ENCODE results near the gene PFKL. TPM values are rescaled to one million over a fixed set of nuclear protein-coding genes. Genes with fewer than 3 reads are reported as not detected.
A peak's percentile ranks its signal among the peaks of the same experiment; 100 is the strongest.
"Not testable (repeated sequence)": the region's sequence is repeated elsewhere in the genome, so short reads cannot be mapped to it uniquely, and the experiment has no call there.

The PFKL gene
- total RNA-seq, 1 experiment from 2014 or later, result 360 TPM

GRCh38 chr21:44332383-44332782 lies 32.5 kb downstream of the PFKL start:
- in situ Hi-C loops (cut with HindIII; ENCODE audit: low pct_unique_long_range_greater_than_20kb, low sequenced_read_pairs), result no loop called here

GRCh38 chr21:44332965-44333364 lies 33.1 kb downstream of the PFKL start:
- in situ Hi-C loops (cut with HindIII; ENCODE audit: low pct_unique_long_range_greater_than_20kb, low sequenced_read_pairs), result no loop called here
- no peak for DNase-seq (ENCODE audit: low read depth)

More at GRCh38 chr21:44332383-44332782, 32.5 kb downstream of the PFKL start:
- DNase-seq (ENCODE audit: low read depth), result no peak

GRCh38 chr21:44333509-44334328 lies 33.9 kb downstream of the PFKL start:
- no peak for DNase-seq (ENCODE audit: low read depth)
- in situ Hi-C loops (cut with HindIII; ENCODE audit: low pct_unique_long_range_greater_than_20kb, low sequenced_read_pairs), result no loop called here

GRCh38 chr21:44334329-44335030 lies 34.6 kb downstream of the PFKL start:
- in situ Hi-C loops (cut with HindIII; ENCODE audit: low pct_unique_long_range_greater_than_20kb, low sequenced_read_pairs), result no loop called here
- no peak for DNase-seq (ENCODE audit: low read depth)

DNA sequence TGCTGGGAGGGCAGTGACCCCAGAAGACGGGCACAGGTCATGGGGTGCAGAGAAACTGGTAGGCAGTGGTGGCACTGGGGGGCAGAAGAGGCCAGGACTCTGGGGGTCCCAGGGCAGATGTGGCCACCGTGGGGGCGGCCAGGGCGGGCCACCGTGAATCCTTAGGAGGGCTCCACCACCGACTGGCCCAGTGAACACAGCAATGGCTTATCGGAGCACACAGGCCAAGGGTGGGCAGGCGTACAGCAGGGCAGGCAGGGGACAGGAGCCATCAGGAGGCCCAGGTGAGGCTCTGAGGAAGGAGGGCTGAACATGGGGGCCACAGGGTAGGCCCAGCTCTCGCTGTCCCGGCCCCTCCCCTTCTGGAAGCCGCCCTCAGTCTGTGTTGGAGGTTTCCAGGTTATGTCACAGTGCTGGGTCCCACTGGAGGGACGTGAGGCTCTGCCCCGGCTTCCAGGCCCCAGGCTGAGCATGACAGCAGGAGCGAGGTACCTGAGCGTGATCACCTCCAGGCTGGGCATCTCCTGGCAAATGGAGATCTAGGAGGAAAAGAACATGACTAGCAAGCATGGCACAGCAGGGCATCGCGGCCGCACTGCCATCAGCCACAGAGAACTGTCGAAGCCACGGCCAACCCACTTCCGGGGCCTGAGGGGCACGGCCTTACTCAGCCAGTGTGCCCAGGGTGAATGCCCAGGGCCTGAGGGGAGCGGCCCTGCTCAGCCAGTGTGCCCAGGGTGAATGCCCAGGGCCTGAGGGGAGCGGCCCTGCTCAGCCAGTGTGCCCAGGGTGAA lies 35.6 kb downstream of the PFKL start:
- in situ Hi-C loops (cut with HindIII; ENCODE audit: low pct_unique_long_range_greater_than_20kb, low sequenced_read_pairs), result no loop called here
- DNase-seq (ENCODE audit: low read depth), result no peak

GRCh38 chr21:44337449-44337848 lies 37.6 kb downstream of the PFKL start:
- in situ Hi-C loops (cut with HindIII; ENCODE audit: low pct_unique_long_range_greater_than_20kb, low sequenced_read_pairs), result no loop called here
- DNase-seq (ENCODE audit: low read depth), result no peak

- peak; percentile 73 for DNase-seq (ENCODE audit: low read depth)
- in situ Hi-C loops (cut with HindIII; ENCODE audit: low pct_unique_long_range_greater_than_20kb, low sequenced_read_pairs), result no loop called here
Observed at GRCh38 chr21:44337941-44338895, 38.4 kb downstream of the PFKL start.

DNA sequence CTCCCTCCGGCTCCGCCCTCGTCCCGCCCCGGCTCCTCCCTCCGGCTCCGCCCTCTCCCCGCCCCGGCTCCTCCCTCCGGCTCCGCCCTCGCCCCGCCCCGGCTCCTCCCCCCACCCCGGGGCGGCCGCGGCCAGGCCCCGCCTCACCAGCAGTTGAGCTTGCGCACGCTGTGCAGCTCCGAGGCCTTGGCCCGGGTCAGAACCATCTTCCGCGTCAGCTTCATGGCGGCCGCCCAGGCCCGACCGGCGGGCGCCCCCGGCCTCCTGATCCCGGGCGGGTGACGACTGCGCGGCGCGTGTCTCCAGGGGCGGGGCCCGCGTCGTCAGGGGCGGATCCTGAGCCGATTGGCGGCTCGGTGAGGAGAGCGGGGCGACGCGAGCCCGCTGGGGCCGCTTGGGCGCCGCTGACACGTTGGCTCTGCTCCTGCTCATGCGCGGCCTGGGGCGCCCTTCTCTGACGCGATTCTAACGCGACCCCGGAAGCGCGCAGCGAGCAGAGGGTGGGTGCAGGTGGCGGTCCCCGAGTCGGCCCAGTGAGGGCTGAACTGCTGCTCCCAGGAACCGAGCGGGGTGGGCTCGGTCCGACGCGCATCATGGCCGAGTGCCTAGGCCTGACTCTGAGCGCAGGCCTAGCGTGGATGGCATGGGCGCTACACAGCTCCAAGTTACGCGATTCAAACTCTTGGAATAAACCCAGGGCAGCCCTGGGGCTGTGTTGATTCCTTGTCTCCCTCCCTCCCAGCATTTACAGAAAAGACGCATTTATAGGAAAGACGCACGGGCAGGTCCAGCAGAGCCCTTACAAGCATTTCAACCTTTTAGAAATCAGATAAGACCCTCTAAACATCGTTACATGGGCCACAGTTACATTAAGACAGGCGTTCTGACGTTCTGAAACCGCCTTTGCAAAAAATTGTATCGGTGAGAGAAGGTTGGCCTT lies 39.4 kb downstream of the PFKL start, which contains the start of gene CFAP410:
Gene CFAP410, minus strand, starts transcription at position 420 of the 940 bp plus-strand sequence. Its CDS starts 196 bp downstream, at position 224.
- peak; percentile 98 for DNase-seq (ENCODE audit: low read depth)
- in situ Hi-C loops (cut with HindIII; ENCODE audit: low pct_unique_long_range_greater_than_20kb, low sequenced_read_pairs), result no loop called here

- in situ Hi-C loops (cut with HindIII; ENCODE audit: low pct_unique_long_range_greater_than_20kb, low sequenced_read_pairs); DNase-seq (ENCODE audit: low read depth): not testable (repeated sequence)
Observed at GRCh38 chr21:44341726-44342458, 42.0 kb downstream of the PFKL start.

GRCh38 chr21:44342981-44343380 lies 43.1 kb downstream of the PFKL start:
- in situ Hi-C loops (cut with HindIII; ENCODE audit: low pct_unique_long_range_greater_than_20kb, low sequenced_read_pairs); DNase-seq (ENCODE audit: low read depth): not testable (repeated sequence)

GRCh38 chr21:44344541-44345183 lies 44.8 kb downstream of the PFKL start:
- DNase-seq (ENCODE audit: low read depth), result no peak
- in situ Hi-C loops (cut with HindIII; ENCODE audit: low pct_unique_long_range_greater_than_20kb, low sequenced_read_pairs), result no loop called here

DNA sequence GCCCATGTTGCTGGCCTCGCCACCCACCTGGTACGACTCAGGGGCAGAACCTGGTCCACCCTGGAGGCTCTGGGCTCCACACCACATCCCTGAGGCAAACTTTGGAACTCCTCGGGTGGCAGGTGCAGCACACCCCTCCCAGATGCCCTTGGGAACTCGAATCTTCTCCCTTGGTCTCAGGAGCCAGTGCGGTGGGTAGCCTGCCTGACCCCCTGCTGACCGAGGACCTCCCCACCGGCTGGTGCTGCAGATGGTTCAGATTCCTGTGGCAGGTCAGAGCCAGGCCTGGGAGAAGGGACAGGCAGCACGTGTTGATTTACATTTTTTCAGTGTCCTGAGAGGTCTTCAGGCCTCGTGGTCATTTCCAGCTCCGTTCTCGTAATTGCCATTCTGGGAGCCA lies 45.6 kb downstream of the PFKL start:
- DNase-seq (ENCODE audit: low read depth), result no peak
- in situ Hi-C loops (cut with HindIII; ENCODE audit: low pct_unique_long_range_greater_than_20kb, low sequenced_read_pairs), result no loop called here

- in situ Hi-C loops (cut with HindIII; ENCODE audit: low pct_unique_long_range_greater_than_20kb, low sequenced_read_pairs), result no loop called here
- DNase-seq (ENCODE audit: low read depth), result no peak
Observed at GRCh38 chr21:44347911-44348451, 48.1 kb downstream of the PFKL start.

- in situ Hi-C loops (cut with HindIII; ENCODE audit: low pct_unique_long_range_greater_than_20kb, low sequenced_read_pairs), result no loop called here
- no peak for DNase-seq (ENCODE audit: low read depth)
Observed at GRCh38 chr21:44348861-44349260, 49.0 kb downstream of the PFKL start.

- no peak for DNase-seq (ENCODE audit: low read depth)
- in situ Hi-C loops (cut with HindIII; ENCODE audit: low pct_unique_long_range_greater_than_20kb, low sequenced_read_pairs), result no loop called here
Observed at GRCh38 chr21:44349416-44349846, 49.6 kb downstream of the PFKL start.
